ENCODE measurements around the gene LRRC43.

LRRC43 gene

GRCh38 chr12:122235741-122236140 is 52.8 kb downstream of the LRRC43 start:
- no peak for FAIRE-seq
- TF ChIP-seq TAF1 (IDR thresholded peaks at IDR 0.05; ENCODE audit: borderline replicate concordance, low read depth, low read length) (no peak), POLR2A (IDR thresholded peaks at IDR 0.05; ENCODE audit: low read depth, low read length) (no peak), POLR2AphosphoS5 (IDR thresholded peaks at IDR 0.05; ENCODE audit: low read depth, low read length) (no peak)
- no peak for DNase-seq (ENCODE audit: insufficient read length)

DNA sequence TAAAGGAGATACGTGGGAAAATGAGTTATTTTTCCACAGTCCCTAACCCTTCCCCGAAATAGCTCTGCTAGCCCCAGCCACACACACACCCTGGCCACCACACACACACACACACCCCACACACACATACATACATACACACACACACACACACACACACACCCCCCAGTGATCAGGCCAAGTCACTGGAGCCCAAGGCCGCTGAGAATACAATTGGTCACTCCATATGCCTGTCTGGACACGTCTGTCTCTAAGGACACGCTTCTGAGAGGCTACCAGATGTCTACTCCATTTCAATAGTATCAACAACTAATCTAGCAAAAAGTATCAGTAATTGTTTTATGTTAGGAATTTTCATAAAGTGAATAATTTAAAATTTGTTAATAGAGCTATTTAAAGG is 55.9 kb downstream of the LRRC43 start:
- no peak for FAIRE-seq

GRCh38 chr12:122243965-122244364 is 61.0 kb downstream of the LRRC43 start:
- peak; percentile 9 for FAIRE-seq
- DNase-seq (ENCODE audit: insufficient read length) = no peak
- TF ChIP-seq POLR2A (IDR thresholded peaks at IDR 0.05; ENCODE audit: low read depth, low read length) (no peak), TAF1 (IDR thresholded peaks at IDR 0.05; ENCODE audit: borderline replicate concordance, low read depth, low read length) (no peak), POLR2AphosphoS5 (IDR thresholded peaks at IDR 0.05; ENCODE audit: low read depth, low read length) (no peak)

More for the DNA sequence above, 55.9 kb downstream of the LRRC43 start:
- TF ChIP-seq POLR2AphosphoS5 (IDR thresholded peaks at IDR 0.05; ENCODE audit: low read depth, low read length) (no peak), POLR2A (IDR thresholded peaks at IDR 0.05; ENCODE audit: low read depth, low read length) (no peak), TAF1 (IDR thresholded peaks at IDR 0.05; ENCODE audit: borderline replicate concordance, low read depth, low read length) (no peak)
- no peak for DNase-seq (ENCODE audit: insufficient read length)

DNA sequence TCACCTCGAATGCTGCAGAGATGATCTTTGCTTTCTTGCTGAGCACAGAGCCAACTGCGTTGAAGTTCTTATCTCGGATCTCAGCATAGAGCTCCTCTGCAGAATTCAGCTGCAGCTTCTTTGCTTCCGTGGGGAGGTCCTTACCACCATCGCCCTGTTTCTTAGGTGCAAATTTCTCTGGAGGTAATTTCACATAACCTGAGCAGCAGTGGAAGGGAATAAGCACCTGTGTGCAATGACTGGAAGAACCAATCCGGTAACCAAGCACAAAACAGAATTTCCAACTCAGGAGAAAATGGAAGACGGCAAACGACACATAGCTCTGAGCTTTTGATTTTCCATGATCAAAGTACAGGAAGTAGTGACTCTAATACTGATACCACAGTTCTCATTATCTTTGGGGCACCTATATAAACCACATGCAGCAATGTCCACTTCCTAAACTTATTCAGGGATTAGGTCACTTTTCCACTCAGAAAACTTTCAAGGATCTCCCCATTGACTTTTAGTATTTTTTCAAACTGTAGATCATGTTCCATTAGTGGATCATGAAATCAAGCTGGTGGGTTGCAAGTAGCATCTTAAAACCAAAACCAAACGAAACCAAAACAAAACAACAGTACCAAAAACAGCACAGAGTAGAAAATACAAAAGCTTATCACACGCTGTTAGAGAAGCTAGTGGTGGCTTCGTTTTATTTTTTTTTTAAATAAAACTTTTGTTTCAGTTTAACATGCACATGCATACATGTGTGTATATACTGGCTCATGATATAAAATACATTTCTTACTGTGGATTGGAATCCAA is 61.8 kb downstream of the LRRC43 start:
- FAIRE-seq (no peak), DNase-seq (ENCODE audit: insufficient read length) (no peak)
- TF ChIP-seq TAF1 (IDR thresholded peaks at IDR 0.05; ENCODE audit: borderline replicate concordance, low read depth, low read length) (no peak), POLR2A (IDR thresholded peaks at IDR 0.05; ENCODE audit: low read depth, low read length) (no peak), POLR2AphosphoS5 (IDR thresholded peaks at IDR 0.05; ENCODE audit: low read depth, low read length) (no peak)

DNA sequence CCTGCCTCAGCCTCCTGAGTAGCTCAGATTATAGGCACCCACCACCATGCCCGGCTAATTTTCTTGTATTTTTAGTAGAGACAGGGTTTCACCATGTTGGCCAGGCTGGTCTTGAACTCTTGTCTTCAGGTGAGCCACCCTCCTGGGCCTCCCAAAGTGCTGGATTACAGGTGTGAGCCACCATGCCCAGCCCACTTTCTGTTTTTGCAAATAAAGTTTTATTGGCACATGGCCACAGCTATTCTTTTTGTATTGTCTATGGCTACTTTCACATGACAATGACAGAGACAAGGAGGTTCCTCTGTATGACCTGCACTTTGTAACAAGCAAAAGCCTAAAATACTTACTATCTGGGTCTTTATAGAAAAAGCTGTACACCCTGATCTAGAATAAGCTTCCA is 62.6 kb downstream of the LRRC43 start:
- no peak for FAIRE-seq
- no peak for DNase-seq (ENCODE audit: insufficient read length)
- TF ChIP-seq POLR2AphosphoS5 (IDR thresholded peaks at IDR 0.05; ENCODE audit: low read depth, low read length) (no peak), POLR2A (IDR thresholded peaks at IDR 0.05; ENCODE audit: low read depth, low read length) (no peak), TAF1 (IDR thresholded peaks at IDR 0.05; ENCODE audit: borderline replicate concordance, low read depth, low read length) (no peak)

DNA sequence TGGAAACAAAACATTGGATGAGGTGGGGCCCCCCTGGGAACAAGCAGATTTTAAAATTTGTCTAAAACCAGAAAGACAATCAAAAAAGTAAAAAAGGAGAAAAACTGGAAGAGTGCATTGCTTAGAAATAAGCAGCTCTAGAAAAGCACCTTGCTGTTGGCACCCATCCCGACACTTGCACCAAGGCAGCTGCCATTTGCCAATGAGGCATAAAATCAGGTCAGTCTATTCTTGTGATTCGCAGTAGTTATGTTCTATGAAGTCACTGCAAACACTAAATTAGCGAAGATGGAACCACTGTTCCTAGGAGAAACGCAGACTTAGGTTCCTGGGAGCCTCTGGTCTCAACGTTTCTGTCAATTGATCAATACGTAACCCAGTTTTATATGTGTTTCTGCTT is 67.1 kb downstream of the LRRC43 start:
- FAIRE-seq (no peak), DNase-seq (ENCODE audit: insufficient read length) (no peak)
- TF ChIP-seq POLR2AphosphoS5 (IDR thresholded peaks at IDR 0.05; ENCODE audit: low read depth, low read length) = no peak
- TF ChIP-seq POLR2A (IDR thresholded peaks at IDR 0.05; ENCODE audit: low read depth, low read length) = no peak
- TF ChIP-seq TAF1 (IDR thresholded peaks at IDR 0.05; ENCODE audit: borderline replicate concordance, low read depth, low read length) = no peak

DNA sequence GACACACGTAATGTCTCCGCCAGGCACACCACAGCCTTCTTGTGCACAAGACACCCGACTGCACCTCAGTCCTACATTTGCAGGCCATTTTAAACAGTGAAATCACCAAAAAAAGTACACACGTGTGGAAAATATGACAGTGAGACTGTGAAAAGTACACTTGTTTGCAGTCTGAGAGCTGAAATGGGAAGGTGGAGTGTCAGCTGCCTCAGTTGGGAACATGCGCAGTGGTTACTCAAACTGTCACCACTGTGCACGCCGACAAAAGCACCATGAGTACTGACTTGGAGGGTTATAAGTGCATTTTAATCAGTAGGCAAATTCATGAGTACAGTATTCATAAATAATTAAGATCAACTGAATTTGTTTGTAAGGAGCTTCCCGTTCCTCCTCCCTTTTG is 67.6 kb downstream of the LRRC43 start:
- no peak for DNase-seq (ENCODE audit: insufficient read length)
- no peak for FAIRE-seq
- TF ChIP-seq POLR2A (IDR thresholded peaks at IDR 0.05; ENCODE audit: low read depth, low read length) (no peak), POLR2AphosphoS5 (IDR thresholded peaks at IDR 0.05; ENCODE audit: low read depth, low read length) (no peak), TAF1 (IDR thresholded peaks at IDR 0.05; ENCODE audit: borderline replicate concordance, low read depth, low read length) (no peak)

Data from GM12892 (cell line).